Measurements from ENCODE around the gene TMCO6.

GRCh38 chr5:140673187-140673976 is 34.1 kb downstream of the TMCO6 start, which contains the start of gene DND1:
- TF ChIP-seq CTCF (IDR thresholded peaks at IDR 0.05; ENCODE audit: insufficient read depth, low read length, poor library complexity, severe bottlenecking) (no peak), EZH2phosphoT487 (conservative IDR thresholded peaks at IDR 0.05; ENCODE audit: low read length) (no peak)
